Type B pancreatic cell (in vitro differentiated cells): Measurements from ENCODE around the gene DDX24. TPM values are rescaled to one million over a fixed set of nuclear protein-coding genes. Genes with fewer than 3 reads are reported as not detected.
A peak's percentile ranks its signal among the peaks of the same experiment; 100 is the strongest.

Experiments used
- DNase-seq: peaks from one replicate; pipeline ENCODE4 v3.0.0; 2021; ENCODE audit warnings: mixed read lengths; ENCODE audit not compliant: unreplicated experiment; ENCODE audit errors: extremely low spot score
- H3K27ac Mint-ChIP-seq: 2 replicates; pipeline ENCODE4 v1.8.0; 2021; ENCODE audit warnings: mild to moderate bottlenecking, mixed read lengths
- H3K27me3 Mint-ChIP-seq: 2 replicates; pipeline ENCODE4 v1.8.0; 2021; ENCODE audit warnings: mixed read lengths
- H3K36me3 Mint-ChIP-seq: 2 replicates; pipeline ENCODE4 v1.8.0; 2021; ENCODE audit warnings: mixed read lengths
- H3K4me1 Mint-ChIP-seq: one replicate; pipeline ENCODE4 v1.8.0; 2021; ENCODE audit warnings: mixed read lengths; ENCODE audit not compliant: unreplicated experiment
- H3K4me3 Mint-ChIP-seq: 2 replicates; pipeline ENCODE4 v1.8.0; 2021; ENCODE audit warnings: mild to moderate bottlenecking, mixed read lengths
- H3K9me3 Mint-ChIP-seq: 2 replicates; pipeline ENCODE4 v1.8.0; 2021; ENCODE audit warnings: mixed read lengths
- CTCF ChIP-seq: fragments of 200-600 bp; sonication (generic); conservative IDR thresholded peaks from 2 replicates; pipeline ENCODE4 v1.5.0; 2021; ENCODE audit warnings: antibody characterized with exemption, mild to moderate bottlenecking
- total RNA-seq: library from RNA; stranded (reverse); gene quantifications from 2 replicates; pipeline ENCODE4 v1.2.1, GENCODE V29; 2021; ENCODE audit warnings: low replicate concordance

Gene DDX24
- total RNA-seq, 1 donor from 2014 or later, result 156 TPM

GRCh38 chr14:94066089-94066676 lies 14.8 kb downstream of the DDX24 start:
- Mint-ChIP-seq H3K36me3 (peaks cover 50% of the 10 kb centered on the region), H3K4me3 (no peak overlapping the region), H3K9me3 (peaks cover 40% of the 10 kb centered on the region), H3K4me1 (peaks cover 19% of the 10 kb centered on the region), H3K27ac (no peak overlapping the region), H3K27me3 (no peaks in the 10 kb centered on the region)
- TF ChIP-seq CTCF, result no peak
- no peak for DNase-seq

- no peak for DNase-seq
- H3K27ac Mint-ChIP-seq, result no peak overlapping the region
- no peaks in the 10 kb centered on the region for H3K27me3 Mint-ChIP-seq
- no peak for TF ChIP-seq CTCF
- peaks cover 16% of the 10 kb centered on the region for H3K4me1 Mint-ChIP-seq
- no peak overlapping the region for H3K4me3 Mint-ChIP-seq
- H3K36me3 Mint-ChIP-seq, result peaks cover 32% of the 10 kb centered on the region
- peaks cover 8% of the 10 kb centered on the region for H3K9me3 Mint-ChIP-seq
These were observed 18.6 kb downstream of the DDX24 start for GRCh38 chr14:94062344-94062940.

GRCh38 chr14:94059998-94060397 lies 21.0 kb downstream of the DDX24 start:
- Mint-ChIP-seq H3K9me3 (no peaks in the 10 kb centered on the region), H3K4me1 (peaks cover 8% of the 10 kb centered on the region), H3K27ac (peak overlapping the region; percentile 46), H3K36me3 (peaks cover 33% of the 10 kb centered on the region), H3K27me3 (no peaks in the 10 kb centered on the region), H3K4me3 (no peak overlapping the region)
- DNase-seq, result no peak
- TF ChIP-seq CTCF, result no peak

GRCh38 chr14:94058674-94059138 lies 22.3 kb downstream of the DDX24 start:
- Mint-ChIP-seq H3K27me3 (no peaks in the 10 kb centered on the region), H3K27ac (no peak overlapping the region), H3K9me3 (no peaks in the 10 kb centered on the region), H3K4me3 (no peak overlapping the region), H3K4me1 (peaks cover 8% of the 10 kb centered on the region), H3K36me3 (peaks cover 44% of the 10 kb centered on the region)
- no peak for DNase-seq
- TF ChIP-seq CTCF, result no peak

GRCh38 chr14:94058128-94058673 lies 22.8 kb downstream of the DDX24 start:
- Mint-ChIP-seq H3K27ac (no peak overlapping the region), H3K36me3 (peaks cover 42% of the 10 kb centered on the region), H3K9me3 (no peaks in the 10 kb centered on the region), H3K4me1 (peaks cover 7% of the 10 kb centered on the region), H3K4me3 (no peak overlapping the region), H3K27me3 (no peaks in the 10 kb centered on the region)
- TF ChIP-seq CTCF, result no peak
- DNase-seq, result no peak
